ENCODE measurements around the gene GAS6.

GAS6 gene

DNA sequence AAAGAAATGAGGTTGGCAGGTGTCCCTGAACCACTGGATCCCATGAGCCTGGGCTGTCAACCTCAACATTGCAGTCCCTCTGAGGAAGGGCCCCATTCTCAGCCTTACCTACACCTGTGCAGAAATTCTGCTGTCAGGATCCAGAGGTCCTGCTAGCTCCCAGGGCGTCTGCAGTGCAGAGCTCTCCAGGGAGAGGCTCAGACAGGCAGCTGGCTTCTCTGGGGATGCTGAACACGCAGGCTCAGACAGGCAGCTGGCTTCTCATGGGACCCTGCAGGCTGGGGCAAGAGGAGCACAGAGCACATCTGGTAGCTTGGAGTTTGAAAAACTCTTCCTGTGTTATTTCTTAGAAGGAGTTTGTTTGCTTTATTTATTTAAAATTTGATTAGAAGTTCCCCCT is 53.9 kb downstream of the GAS6 start:
- H3K4me3 ChIP-seq (ENCODE audit: low read depth in 1 of 2, low read length in 2 of 2): no peak overlapping the region

DNA sequence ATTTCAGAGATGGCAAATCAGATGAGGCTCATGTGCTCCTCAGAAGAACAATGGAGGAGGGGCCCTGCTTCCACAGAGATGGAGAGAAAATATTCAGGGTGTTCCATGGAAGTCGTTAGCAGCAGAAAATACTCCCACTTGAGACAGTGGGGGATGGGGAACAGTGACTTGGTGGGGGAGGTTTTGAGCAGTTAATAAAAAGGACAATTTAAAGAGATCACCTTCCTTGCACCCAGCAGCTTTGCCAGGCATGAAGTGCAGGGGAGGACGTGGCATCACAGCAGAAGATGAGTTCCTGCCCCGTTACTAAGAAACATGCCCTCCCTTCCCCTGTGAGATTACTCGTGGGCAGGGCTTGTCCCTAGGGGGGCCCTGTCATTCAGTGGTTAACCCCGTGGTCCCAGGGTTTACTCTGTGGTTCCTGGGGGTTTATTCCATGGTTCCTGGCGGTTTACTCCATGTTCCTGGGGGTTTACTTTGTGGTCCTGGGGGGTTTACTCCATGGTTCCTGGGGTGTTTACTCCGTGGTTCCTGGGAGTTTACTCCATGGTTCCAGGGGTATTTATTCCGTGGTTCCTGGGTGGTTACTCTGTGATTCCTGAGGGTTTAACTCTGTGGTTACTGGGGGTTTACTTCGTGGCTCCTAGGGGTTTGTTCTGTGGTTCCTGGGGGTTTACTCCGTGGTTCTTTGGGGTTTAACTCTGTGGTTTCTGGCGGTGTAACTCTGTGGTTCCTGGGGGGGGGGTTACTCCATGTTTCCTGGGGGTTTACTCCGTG is 55.6 kb downstream of the GAS6 start:
- H3K4me1 ChIP-seq (ENCODE audit: control insufficient read depth in 1 of 2, insufficient read depth in 2 of 2, low read length in 2 of 2): no peaks in the 10 kb centered on the region
- no peak overlapping the region for H3K9ac ChIP-seq (ENCODE audit: low read depth in 1 of 2, low read length in 2 of 2)
- no peak overlapping the region for H3K27ac ChIP-seq (ENCODE audit: low read depth, low read length)
- no peaks in the 10 kb centered on the region for H3K27me3 ChIP-seq (ENCODE audit: control insufficient read depth in 1 of 2, insufficient read depth in 2 of 2, low read length in 2 of 2)
- peaks cover 10 to 12% of the 10 kb centered on the region in 2 donors for H3K9me3 ChIP-seq (ENCODE audit: control insufficient read depth in 1 of 2, low read length in 2 of 2)
- no peak overlapping the region for H3K4me3 ChIP-seq (ENCODE audit: low read depth in 1 of 2, low read length in 2 of 2)
- H3K36me3 ChIP-seq (ENCODE audit: control insufficient read depth in 1 of 2, insufficient read depth in 2 of 2, low read length in 2 of 2): no peaks in the 10 kb centered on the region

More for the DNA sequence above, 53.9 kb downstream of the GAS6 start:
- H3K4me1 ChIP-seq (ENCODE audit: control insufficient read depth in 1 of 2, insufficient read depth in 2 of 2, low read length in 2 of 2): no peaks in the 10 kb centered on the region
- H3K27ac ChIP-seq (ENCODE audit: low read depth, low read length): no peak overlapping the region
- H3K9ac ChIP-seq (ENCODE audit: low read depth in 1 of 2, low read length in 2 of 2): no peak overlapping the region
- no peaks in the 10 kb centered on the region for H3K36me3 ChIP-seq (ENCODE audit: control insufficient read depth in 1 of 2, insufficient read depth in 2 of 2, low read length in 2 of 2)
- peaks cover 10 to 12% of the 10 kb centered on the region in 2 donors for H3K9me3 ChIP-seq (ENCODE audit: control insufficient read depth in 1 of 2, low read length in 2 of 2)
- no peaks in the 10 kb centered on the region for H3K27me3 ChIP-seq (ENCODE audit: control insufficient read depth in 1 of 2, insufficient read depth in 2 of 2, low read length in 2 of 2)

DNA sequence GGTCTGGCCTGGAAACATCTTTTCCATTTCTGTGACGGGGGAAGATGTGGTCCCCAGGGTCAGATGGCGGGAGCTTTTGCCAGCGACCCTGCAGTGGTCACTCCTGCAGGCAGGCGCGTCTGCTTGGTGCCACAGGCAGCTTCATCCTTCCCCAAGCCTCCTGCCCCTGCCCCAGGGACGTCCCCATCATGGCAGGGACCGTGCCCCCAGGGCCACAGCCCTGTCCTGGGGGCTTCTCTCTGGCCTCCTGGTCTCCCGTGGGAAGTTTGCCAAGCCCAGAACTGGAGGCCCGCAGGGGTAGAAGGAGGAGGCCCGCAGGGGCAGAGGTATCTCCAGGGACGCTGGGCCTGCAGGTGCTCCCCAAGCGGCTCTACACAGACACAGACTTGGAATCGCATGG is 57.4 kb downstream of the GAS6 start:
- Histone ChIP-seq H3K4me1 (ENCODE audit: control insufficient read depth in 1 of 2, insufficient read depth in 2 of 2, low read length in 2 of 2) (no peaks in the 10 kb centered on the region), H3K9ac (ENCODE audit: low read depth in 1 of 2, low read length in 2 of 2) (no peak overlapping the region), H3K9me3 (ENCODE audit: control insufficient read depth in 1 of 2, low read length in 2 of 2) (peaks cover 10 to 12% of the 10 kb centered on the region in 2 donors), H3K27ac (ENCODE audit: low read depth, low read length) (no peak overlapping the region), H3K36me3 (ENCODE audit: control insufficient read depth in 1 of 2, insufficient read depth in 2 of 2, low read length in 2 of 2) (no peaks in the 10 kb centered on the region), H3K4me3 (ENCODE audit: low read depth in 1 of 2, low read length in 2 of 2) (no peak overlapping the region), H3K27me3 (ENCODE audit: control insufficient read depth in 1 of 2, insufficient read depth in 2 of 2, low read length in 2 of 2) (no peaks in the 10 kb centered on the region)

DNA sequence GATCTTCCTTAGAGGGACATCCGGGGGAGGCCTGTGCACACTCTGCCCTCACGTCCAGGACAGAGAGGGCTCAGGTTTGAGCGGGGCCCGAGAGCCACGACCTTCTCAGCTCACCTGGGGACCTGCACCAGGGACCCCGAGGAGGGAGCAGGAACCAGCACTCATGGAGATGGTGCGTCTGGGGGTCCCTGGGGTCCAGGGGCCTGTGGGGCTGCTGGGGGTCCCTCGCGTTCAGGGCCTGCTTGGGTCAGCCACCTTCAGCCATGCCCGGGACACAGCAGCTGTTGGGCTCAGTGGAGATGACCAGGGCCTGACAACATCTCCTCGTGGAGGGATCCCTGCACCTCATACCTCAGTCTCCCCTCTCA is 57.8 kb downstream of the GAS6 start:
- Histone ChIP-seq H3K4me3 (ENCODE audit: low read depth in 1 of 2, low read length in 2 of 2) (no peak overlapping the region), H3K27me3 (ENCODE audit: control insufficient read depth in 1 of 2, insufficient read depth in 2 of 2, low read length in 2 of 2) (no peaks in the 10 kb centered on the region), H3K9ac (ENCODE audit: low read depth in 1 of 2, low read length in 2 of 2) (no peak overlapping the region), H3K27ac (ENCODE audit: low read depth, low read length) (no peak overlapping the region), H3K9me3 (ENCODE audit: control insufficient read depth in 1 of 2, low read length in 2 of 2) (peaks cover 10 to 12% of the 10 kb centered on the region in 2 donors), H3K36me3 (ENCODE audit: control insufficient read depth in 1 of 2, insufficient read depth in 2 of 2, low read length in 2 of 2) (no peaks in the 10 kb centered on the region), H3K4me1 (ENCODE audit: control insufficient read depth in 1 of 2, insufficient read depth in 2 of 2, low read length in 2 of 2) (no peaks in the 10 kb centered on the region)

DNA sequence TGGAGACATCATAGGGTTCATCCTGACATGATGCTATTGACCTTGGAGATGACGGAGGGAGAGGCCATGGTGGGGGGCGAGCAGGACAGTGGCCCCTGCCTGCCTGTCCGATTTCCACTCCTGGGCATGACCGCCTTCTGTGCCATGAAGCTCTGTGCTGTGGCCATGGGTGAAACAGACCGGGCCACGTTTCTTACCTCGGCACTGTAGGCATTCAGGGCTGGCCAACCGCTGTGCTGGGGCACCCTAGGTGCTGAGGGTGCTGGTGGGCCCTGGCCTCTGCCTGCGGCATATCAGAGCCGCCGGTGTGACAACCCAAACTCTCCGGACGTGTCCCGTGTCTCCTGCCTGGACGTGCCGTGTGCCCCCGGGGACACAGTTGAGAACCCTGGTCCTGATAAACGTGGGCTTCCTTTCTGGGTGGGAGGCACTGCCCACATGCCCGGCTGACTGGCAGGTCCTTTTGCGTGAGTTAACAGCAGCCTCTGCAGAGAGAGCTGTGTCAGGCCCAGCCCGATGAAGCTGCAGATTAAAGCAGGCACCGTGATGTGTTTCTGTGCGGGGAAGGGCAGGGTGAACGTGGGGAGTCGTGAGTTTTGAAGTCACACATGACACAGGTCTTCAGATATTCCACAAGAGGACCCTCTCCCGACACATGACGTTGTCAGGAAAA is 58.3 kb downstream of the GAS6 start:
- H3K4me3 ChIP-seq (ENCODE audit: low read depth in 1 of 2, low read length in 2 of 2): no peak overlapping the region

DNA sequence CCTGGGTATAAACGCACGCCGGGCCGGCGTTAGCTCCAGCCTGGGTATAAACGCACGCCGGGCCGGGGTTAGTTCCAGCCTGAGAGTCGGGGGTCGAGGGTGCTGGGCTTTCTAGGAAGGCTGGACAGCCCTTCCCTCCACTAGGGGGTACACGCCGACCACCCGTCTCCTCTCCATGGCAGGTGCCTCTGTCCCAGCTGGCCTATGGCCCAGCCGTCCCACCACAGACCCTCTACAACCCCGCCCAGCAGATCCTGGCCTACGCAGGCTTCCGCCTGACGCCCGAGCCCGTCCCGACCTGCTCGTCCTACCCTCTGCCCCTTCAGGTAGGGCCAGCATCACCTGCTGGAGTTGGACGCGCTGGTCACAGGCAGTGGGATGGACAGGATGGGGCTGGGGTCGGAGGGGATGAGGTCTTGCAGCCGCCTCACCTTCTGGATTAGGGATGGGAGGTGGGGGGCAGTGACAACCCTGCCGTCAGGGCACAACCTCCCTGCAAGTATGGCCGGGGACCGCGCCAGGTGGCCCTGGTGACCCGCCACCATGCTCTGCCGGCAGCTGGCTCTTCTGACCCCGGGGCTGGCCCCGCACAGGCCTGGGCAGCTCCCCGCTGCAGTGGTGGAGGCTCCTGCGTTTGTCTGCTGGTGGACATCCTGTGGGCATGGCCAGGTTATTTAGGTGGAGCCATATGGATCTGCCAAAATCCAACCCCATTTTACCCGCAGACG is 59.0 kb downstream of the GAS6 start:
- no peaks in the 10 kb centered on the region for H3K36me3 ChIP-seq (ENCODE audit: control insufficient read depth in 1 of 2, insufficient read depth in 2 of 2, low read length in 2 of 2)
- H3K9me3 ChIP-seq (ENCODE audit: control insufficient read depth in 1 of 2, low read length in 2 of 2): peaks cover 10 to 12% of the 10 kb centered on the region in 2 donors
- H3K9ac ChIP-seq (ENCODE audit: low read depth in 1 of 2, low read length in 2 of 2): no peak overlapping the region
- no peak overlapping the region for H3K27ac ChIP-seq (ENCODE audit: low read depth, low read length)
- H3K4me3 ChIP-seq (ENCODE audit: low read depth in 1 of 2, low read length in 2 of 2): no peak overlapping the region
- no peaks in the 10 kb centered on the region for H3K27me3 ChIP-seq (ENCODE audit: control insufficient read depth in 1 of 2, insufficient read depth in 2 of 2, low read length in 2 of 2)
- no peaks in the 10 kb centered on the region for H3K4me1 ChIP-seq (ENCODE audit: control insufficient read depth in 1 of 2, insufficient read depth in 2 of 2, low read length in 2 of 2)

More for the DNA sequence above, 58.3 kb downstream of the GAS6 start:
- Histone ChIP-seq H3K27me3 (ENCODE audit: control insufficient read depth in 1 of 2, insufficient read depth in 2 of 2, low read length in 2 of 2) (no peaks in the 10 kb centered on the region), H3K4me1 (ENCODE audit: control insufficient read depth in 1 of 2, insufficient read depth in 2 of 2, low read length in 2 of 2) (no peaks in the 10 kb centered on the region), H3K36me3 (ENCODE audit: control insufficient read depth in 1 of 2, insufficient read depth in 2 of 2, low read length in 2 of 2) (no peaks in the 10 kb centered on the region), H3K9me3 (ENCODE audit: control insufficient read depth in 1 of 2, low read length in 2 of 2) (peaks cover 10 to 12% of the 10 kb centered on the region in 2 donors), H3K9ac (ENCODE audit: low read depth in 1 of 2, low read length in 2 of 2) (no peak overlapping the region), H3K27ac (ENCODE audit: low read depth, low read length) (no peak overlapping the region)

DNA sequence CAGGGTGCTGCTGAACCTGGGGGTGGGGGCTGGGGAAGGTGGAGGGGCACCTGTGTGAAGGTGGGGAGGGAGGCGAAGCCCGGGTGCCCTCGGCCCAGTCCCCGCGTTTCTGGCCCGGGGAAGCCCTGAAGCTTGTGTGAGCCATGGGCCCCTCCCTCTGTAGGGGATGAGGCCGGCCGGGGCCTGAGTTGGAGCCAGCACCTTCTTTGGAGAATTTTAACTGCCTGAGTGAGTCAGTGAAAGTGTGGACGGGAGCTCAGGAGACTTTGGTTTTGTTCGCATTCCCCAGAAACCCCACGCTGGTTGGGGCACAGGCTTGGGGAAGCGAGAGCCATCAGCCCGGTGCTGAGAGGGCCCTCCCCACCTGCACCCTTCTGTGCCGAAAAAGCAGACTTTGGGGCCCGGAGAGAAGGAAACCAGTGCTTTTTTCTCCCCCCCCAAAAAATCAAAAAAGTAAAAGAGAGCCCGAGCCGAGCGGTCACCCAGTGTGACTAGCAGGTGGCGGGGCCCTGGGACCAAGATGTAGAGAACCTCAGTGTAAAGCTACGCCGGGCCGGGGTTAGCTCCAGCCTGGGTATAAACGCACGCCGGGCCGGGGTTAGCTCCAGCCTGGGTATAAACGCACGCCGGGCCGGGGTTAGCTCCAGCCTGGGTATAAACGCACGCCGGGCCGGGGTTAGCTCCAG is 59.7 kb downstream of the GAS6 start:
- H3K27me3 ChIP-seq (ENCODE audit: control insufficient read depth in 1 of 2, insufficient read depth in 2 of 2, low read length in 2 of 2): no peaks in the 10 kb centered on the region
- H3K9me3 ChIP-seq (ENCODE audit: control insufficient read depth in 1 of 2, low read length in 2 of 2): peaks cover 10 to 12% of the 10 kb centered on the region in 2 donors
- H3K36me3 ChIP-seq (ENCODE audit: control insufficient read depth in 1 of 2, insufficient read depth in 2 of 2, low read length in 2 of 2): no peaks in the 10 kb centered on the region
- no peaks in the 10 kb centered on the region for H3K4me1 ChIP-seq (ENCODE audit: control insufficient read depth in 1 of 2, insufficient read depth in 2 of 2, low read length in 2 of 2)
- H3K4me3 ChIP-seq (ENCODE audit: low read depth in 1 of 2, low read length in 2 of 2): no peak overlapping the region
- H3K9ac ChIP-seq (ENCODE audit: low read depth in 1 of 2, low read length in 2 of 2): no peak overlapping the region
- no peak overlapping the region for H3K27ac ChIP-seq (ENCODE audit: low read depth, low read length)

DNA sequence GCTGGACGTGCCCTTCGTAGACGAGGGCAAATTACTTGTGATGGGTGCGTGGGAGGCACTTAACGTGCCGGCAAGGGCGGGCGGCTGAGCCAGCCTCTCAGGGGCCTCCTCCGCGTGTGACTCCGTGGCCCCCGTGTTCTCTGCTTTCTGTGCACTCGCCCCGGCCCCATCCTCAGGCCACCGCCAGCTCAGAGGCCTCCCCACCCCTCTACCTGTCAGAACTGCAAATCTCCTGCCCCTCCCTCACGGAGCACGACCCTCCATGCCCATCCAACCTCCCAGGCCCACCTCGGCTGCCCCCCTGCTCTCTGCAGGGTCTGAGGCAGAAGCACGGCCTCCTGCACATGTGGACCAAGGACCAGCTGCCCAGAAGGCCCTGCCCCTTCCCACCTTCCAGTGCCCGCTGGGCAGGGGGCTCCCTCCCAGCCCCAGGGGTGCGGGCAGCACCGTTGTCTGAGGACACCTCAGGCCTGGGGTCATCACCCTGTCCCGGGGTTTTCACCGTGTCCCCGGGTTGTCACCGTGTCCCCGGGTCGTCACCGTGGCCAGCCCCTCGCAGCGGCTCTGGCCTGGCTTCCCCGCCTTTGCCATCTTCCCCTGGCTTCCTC is 60.4 kb downstream of the GAS6 start:
- Histone ChIP-seq H3K27ac (ENCODE audit: low read depth, low read length) (no peak overlapping the region), H3K4me1 (ENCODE audit: control insufficient read depth in 1 of 2, insufficient read depth in 2 of 2, low read length in 2 of 2) (no peaks in the 10 kb centered on the region), H3K36me3 (ENCODE audit: control insufficient read depth in 1 of 2, insufficient read depth in 2 of 2, low read length in 2 of 2) (no peaks in the 10 kb centered on the region), H3K9me3 (ENCODE audit: control insufficient read depth in 1 of 2, low read length in 2 of 2) (peaks cover 6% of the 10 kb centered on the region in 2 donors), H3K4me3 (ENCODE audit: low read depth in 1 of 2, low read length in 2 of 2) (no peak overlapping the region), H3K9ac (ENCODE audit: low read depth in 1 of 2, low read length in 2 of 2) (no peak overlapping the region), H3K27me3 (ENCODE audit: control insufficient read depth in 1 of 2, insufficient read depth in 2 of 2, low read length in 2 of 2) (no peaks in the 10 kb centered on the region)

DNA sequence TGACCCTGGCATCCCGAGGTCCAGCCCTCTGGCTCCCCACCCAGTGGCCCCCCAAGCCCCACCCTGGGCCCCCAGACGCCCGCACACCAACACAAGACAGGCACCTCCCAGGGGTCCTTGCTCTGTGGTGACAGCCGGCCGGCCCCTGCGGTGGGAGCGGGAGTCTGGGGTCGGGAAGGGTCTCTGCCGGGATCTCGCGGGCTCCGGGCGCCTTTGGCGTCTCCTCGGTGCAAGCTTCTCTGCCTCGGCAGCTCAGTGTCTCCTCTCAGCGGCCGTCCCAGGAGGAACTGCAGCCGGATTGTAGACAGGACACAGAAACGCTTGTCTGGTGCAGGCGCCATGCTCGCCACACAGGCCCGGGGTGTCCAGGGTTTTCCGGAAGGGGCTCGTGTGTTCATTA is 61.1 kb downstream of the GAS6 start:
- no peaks in the 10 kb centered on the region for H3K36me3 ChIP-seq (ENCODE audit: control insufficient read depth in 1 of 2, insufficient read depth in 2 of 2, low read length in 2 of 2)
- H3K27me3 ChIP-seq (ENCODE audit: control insufficient read depth in 1 of 2, insufficient read depth in 2 of 2, low read length in 2 of 2): no peaks in the 10 kb centered on the region
- H3K4me1 ChIP-seq (ENCODE audit: control insufficient read depth in 1 of 2, insufficient read depth in 2 of 2, low read length in 2 of 2): no peaks in the 10 kb centered on the region
- no peak overlapping the region for H3K4me3 ChIP-seq (ENCODE audit: low read depth in 1 of 2, low read length in 2 of 2)
- no peak overlapping the region for H3K9ac ChIP-seq (ENCODE audit: low read depth in 1 of 2, low read length in 2 of 2)
- no peaks in the 10 kb centered on the region for H3K9me3 ChIP-seq (ENCODE audit: control insufficient read depth in 1 of 2, low read length in 2 of 2)
- no peak overlapping the region for H3K27ac ChIP-seq (ENCODE audit: low read depth, low read length)
